HepG2 (cell line): ENCODE data around the gene NTM. TPM values are rescaled to one million over a fixed set of nuclear protein-coding genes. Genes with fewer than 3 reads are reported as not detected.

Experiments used
- KDM6A ChIP-seq: IDR thresholded peaks from 2 replicates; pipeline ENCODE4 v1.6.1; 2016; ENCODE audit warnings: low read depth
- ZMYM2 ChIP-seq: sonication (generic); formaldehyde crosslinking; IDR thresholded peaks from 2 replicates; pipeline ENCODE4 v1.8.0; 2022; ENCODE audit warnings: mild to moderate bottlenecking, missing genetic modification reagents
- ZNF138 ChIP-seq: sonication (generic); formaldehyde crosslinking; IDR thresholded peaks from 2 replicates; pipeline ENCODE4 v1.5.0; 2020; ENCODE audit warnings: mild to moderate bottlenecking, low read depth, missing genetic modification reagents
- ZNF550 ChIP-seq: sonication (generic); formaldehyde crosslinking; IDR thresholded peaks from 2 replicates; pipeline ENCODE4 v1.4.0; 2020; ENCODE audit warnings: mild to moderate bottlenecking, missing genetic modification reagents, borderline replicate concordance
- ZNF839 ChIP-seq: sonication (generic); formaldehyde crosslinking; IDR thresholded peaks from 2 replicates; pipeline ENCODE4 v1.4.0; 2020; ENCODE audit warnings: missing genetic modification reagents, mild to moderate bottlenecking, borderline replicate concordance
- ZSCAN30 ChIP-seq: sonication (generic); formaldehyde crosslinking; IDR thresholded peaks from 2 replicates; pipeline ENCODE4 v1.5.0; 2020; ENCODE audit warnings: mild to moderate bottlenecking, missing genetic modification reagents
- polyA plus RNA-seq, 8 experiments: library from polyadenylated mRNA; depleted of rRNA in 3 of 8; stranded (reverse) in 7 of 8; unstranded in 1 of 8; fragments of >200 nt; fragmentation: Illumina TruSeq in 4 of 8; extraction: Trizol in 4 of 8; gene quantifications; 2 replicates each; pipeline versions ENCODE4 v1.2.1 to v1.2.3, GENCODE V29; 2011 to 2016; ENCODE audit warnings: low read depth in 4 of 8, missing spikeins in 1 of 8, mixed read lengths in 1 of 8; ENCODE audit not compliant: insufficient read depth in 1 of 8
- total RNA-seq, 5 experiments: library from RNA; depleted of rRNA; stranded (reverse); fragments of >200 nt; fragmentation: Illumina TruSeq; extraction: Trizol; gene quantifications; 2 replicates each; pipeline ENCODE4 v1.2.3, GENCODE V29; 2016; ENCODE audit warnings: low read depth in 1 of 5
- TF ChIP-seq, protein P1 (sequence below): sonication (generic); formaldehyde crosslinking; IDR thresholded peaks from 2 replicates; pipeline ENCODE4 v1.4.0; 2020; ENCODE audit warnings: missing genetic modification reagents, borderline replicate concordance
- TF ChIP-seq, protein P2 (sequence below): sonication (generic); formaldehyde crosslinking; IDR thresholded peaks from 2 replicates; pipeline ENCODE4 v1.4.0; 2020; ENCODE audit warnings: missing genetic modification reagents
- TF ChIP-seq, protein P3 (sequence below): sonication (generic); formaldehyde crosslinking; IDR thresholded peaks from 2 replicates; pipeline ENCODE4 v1.9.0; 2021; ENCODE audit warnings: missing genetic modification reagents, borderline replicate concordance
- TF ChIP-seq, protein P4 (sequence below): sonication (generic); formaldehyde crosslinking; conservative IDR thresholded peaks from 2 replicates; pipeline ENCODE4 v1.5.0; 2020; ENCODE audit warnings: missing genetic modification reagents

NTM gene
- total and polyA plus RNA-seq, 2 of the 13 experiments (the other 11 are each of a cell fraction or from before 2014, with no cell fraction given), result not detected

DNA sequence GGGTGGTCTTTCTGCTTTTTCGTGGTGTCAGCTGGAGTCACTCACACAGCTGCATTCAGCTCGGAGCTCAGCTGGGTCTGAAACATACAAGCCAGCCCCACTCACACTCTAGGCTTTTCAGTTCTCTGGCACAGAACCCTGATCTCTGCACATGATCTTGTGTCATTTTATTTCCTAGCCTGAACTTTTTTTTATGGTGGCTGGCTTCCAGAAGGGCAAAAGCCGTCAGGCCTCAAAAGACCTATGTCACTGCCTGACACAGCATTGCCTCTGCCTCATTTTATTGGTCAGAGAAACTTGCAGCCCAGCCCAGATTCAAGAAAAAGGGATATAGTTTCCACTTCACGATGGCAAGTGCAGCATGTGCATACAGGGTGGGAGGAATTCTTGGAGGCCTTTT lies 117.8 kb downstream of the NTM start (continued):
- TF ChIP-seq, protein P1, sequence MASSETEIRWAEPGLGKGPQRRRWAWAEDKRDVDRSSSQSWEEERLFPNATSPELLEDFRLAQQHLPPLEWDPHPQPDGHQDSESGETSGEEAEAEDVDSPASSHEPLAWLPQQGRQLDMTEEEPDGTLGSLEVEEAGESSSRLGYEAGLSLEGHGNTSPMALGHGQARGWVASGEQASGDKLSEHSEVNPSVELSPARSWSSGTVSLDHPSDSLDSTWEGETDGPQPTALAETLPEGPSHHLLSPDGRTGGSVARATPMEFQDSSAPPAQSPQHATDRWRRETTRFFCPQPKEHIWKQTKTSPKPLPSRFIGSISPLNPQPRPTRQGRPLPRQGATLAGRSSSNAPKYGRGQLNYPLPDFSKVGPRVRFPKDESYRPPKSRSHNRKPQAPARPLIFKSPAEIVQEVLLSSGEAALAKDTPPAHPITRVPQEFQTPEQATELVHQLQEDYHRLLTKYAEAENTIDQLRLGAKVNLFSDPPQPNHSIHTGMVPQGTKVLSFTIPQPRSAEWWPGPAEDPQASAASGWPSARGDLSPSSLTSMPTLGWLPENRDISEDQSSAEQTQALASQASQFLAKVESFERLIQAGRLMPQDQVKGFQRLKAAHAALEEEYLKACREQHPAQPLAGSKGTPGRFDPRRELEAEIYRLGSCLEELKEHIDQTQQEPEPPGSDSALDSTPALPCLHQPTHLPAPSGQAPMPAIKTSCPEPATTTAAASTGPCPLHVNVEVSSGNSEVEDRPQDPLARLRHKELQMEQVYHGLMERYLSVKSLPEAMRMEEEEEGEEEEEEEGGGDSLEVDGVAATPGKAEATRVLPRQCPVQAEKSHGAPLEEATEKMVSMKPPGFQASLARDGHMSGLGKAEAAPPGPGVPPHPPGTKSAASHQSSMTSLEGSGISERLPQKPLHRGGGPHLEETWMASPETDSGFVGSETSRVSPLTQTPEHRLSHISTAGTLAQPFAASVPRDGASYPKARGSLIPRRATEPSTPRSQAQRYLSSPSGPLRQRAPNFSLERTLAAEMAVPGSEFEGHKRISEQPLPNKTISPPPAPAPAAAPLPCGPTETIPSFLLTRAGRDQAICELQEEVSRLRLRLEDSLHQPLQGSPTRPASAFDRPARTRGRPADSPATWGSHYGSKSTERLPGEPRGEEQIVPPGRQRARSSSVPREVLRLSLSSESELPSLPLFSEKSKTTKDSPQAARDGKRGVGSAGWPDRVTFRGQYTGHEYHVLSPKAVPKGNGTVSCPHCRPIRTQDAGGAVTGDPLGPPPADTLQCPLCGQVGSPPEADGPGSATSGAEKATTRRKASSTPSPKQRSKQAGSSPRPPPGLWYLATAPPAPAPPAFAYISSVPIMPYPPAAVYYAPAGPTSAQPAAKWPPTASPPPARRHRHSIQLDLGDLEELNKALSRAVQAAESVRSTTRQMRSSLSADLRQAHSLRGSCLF (CRISPR knock-in tag), result no peak
- TF ChIP-seq ZNF550 (CRISPR knock-in tag), result no peak
- TF ChIP-seq ZMYM2, result no peak
- TF ChIP-seq, protein P2, sequence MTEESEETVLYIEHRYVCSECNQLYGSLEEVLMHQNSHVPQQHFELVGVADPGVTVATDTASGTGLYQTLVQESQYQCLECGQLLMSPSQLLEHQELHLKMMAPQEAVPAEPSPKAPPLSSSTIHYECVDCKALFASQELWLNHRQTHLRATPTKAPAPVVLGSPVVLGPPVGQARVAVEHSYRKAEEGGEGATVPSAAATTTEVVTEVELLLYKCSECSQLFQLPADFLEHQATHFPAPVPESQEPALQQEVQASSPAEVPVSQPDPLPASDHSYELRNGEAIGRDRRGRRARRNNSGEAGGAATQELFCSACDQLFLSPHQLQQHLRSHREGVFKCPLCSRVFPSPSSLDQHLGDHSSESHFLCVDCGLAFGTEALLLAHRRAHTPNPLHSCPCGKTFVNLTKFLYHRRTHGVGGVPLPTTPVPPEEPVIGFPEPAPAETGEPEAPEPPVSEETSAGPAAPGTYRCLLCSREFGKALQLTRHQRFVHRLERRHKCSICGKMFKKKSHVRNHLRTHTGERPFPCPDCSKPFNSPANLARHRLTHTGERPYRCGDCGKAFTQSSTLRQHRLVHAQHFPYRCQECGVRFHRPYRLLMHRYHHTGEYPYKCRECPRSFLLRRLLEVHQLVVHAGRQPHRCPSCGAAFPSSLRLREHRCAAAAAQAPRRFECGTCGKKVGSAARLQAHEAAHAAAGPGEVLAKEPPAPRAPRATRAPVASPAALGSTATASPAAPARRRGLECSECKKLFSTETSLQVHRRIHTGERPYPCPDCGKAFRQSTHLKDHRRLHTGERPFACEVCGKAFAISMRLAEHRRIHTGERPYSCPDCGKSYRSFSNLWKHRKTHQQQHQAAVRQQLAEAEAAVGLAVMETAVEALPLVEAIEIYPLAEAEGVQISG (CRISPR knock-in tag), result no peak
- no peak for TF ChIP-seq ZSCAN30 (CRISPR knock-in tag)
- TF ChIP-seq, protein P3, sequence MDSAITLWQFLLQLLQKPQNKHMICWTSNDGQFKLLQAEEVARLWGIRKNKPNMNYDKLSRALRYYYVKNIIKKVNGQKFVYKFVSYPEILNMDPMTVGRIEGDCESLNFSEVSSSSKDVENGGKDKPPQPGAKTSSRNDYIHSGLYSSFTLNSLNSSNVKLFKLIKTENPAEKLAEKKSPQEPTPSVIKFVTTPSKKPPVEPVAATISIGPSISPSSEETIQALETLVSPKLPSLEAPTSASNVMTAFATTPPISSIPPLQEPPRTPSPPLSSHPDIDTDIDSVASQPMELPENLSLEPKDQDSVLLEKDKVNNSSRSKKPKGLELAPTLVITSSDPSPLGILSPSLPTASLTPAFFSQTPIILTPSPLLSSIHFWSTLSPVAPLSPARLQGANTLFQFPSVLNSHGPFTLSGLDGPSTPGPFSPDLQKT, result no peak
- TF ChIP-seq, protein P4, sequence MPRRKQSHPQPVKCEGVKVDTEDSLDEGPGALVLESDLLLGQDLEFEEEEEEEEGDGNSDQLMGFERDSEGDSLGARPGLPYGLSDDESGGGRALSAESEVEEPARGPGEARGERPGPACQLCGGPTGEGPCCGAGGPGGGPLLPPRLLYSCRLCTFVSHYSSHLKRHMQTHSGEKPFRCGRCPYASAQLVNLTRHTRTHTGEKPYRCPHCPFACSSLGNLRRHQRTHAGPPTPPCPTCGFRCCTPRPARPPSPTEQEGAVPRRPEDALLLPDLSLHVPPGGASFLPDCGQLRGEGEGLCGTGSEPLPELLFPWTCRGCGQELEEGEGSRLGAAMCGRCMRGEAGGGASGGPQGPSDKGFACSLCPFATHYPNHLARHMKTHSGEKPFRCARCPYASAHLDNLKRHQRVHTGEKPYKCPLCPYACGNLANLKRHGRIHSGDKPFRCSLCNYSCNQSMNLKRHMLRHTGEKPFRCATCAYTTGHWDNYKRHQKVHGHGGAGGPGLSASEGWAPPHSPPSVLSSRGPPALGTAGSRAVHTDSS, result no peak
- no peak for TF ChIP-seq KDM6A (CRISPR knock-in tag)
- no peak for TF ChIP-seq ZNF138 (CRISPR knock-in tag)
- no peak for TF ChIP-seq ZNF839 (CRISPR knock-in tag)
